IMR-90 (cell line): ENCODE measurements around the gene CCDC175. TPM values are rescaled to one million over a fixed set of nuclear protein-coding genes. Genes with fewer than 3 reads are reported as not detected.

Source experiments
- ATAC-seq: fragments of 200-7000 bp; cut with Tn5 transposase; 2 replicates; pipeline ENCODE4 v1.9.1; 2020; ENCODE audit warnings: low read depth, mild to moderate bottlenecking, moderate library complexity
- BruUV-seq: library from RNA; stranded (reverse); fragments of 400-500 nt; replicated peaks from 2 replicates; lab custom pipeline; 2021; lab: Mats Ljungman, UMichigan
- CTCF ChIA-PET: fragments of 300-600 bp; formaldehyde crosslinking; extraction: SDS; loops from one replicate; lab custom pipeline; 2021; ENCODE audit warnings: antibody characterized with exemption; lab: Yijun Ruan, JAX
- POLR2A ChIA-PET: fragments of 300-600 bp; sonication (Branson Sonifier 250); formaldehyde crosslinking; loops from one replicate; lab custom pipeline; 2022; ENCODE audit warnings: antibody characterized with exemption; ENCODE audit not compliant: unreplicated experiment; lab: Charles Lee
- DNase-seq: peaks from one replicate; pipeline ENCODE4 v3.0.0; 2013
- H2AFZ ChIP-seq: replicated peaks from 2 replicates; pipeline ENCODE3; 2013; ENCODE audit warnings: low read length, mild to moderate bottlenecking; ENCODE audit not compliant: poor library complexity
- H2AK5ac ChIP-seq: 2 replicates; pipeline ENCODE4 v1.6.1; 2013; ENCODE audit warnings: low read depth, low read length, inconsistent platforms
- H2AK9ac ChIP-seq: replicated peaks from 2 replicates; pipeline ENCODE3; 2013; ENCODE audit warnings: mild to moderate bottlenecking, low read depth, low read length, moderate library complexity; ENCODE audit not compliant: poor library complexity
- H2BK120ac ChIP-seq: 2 replicates; pipeline ENCODE4 v1.6.1; 2013; ENCODE audit warnings: low read depth, low read length, inconsistent platforms
- H2BK15ac ChIP-seq: 3 replicates; pipeline ENCODE4 v1.6.1; 2013; ENCODE audit warnings: low read depth, low read length, inconsistent platforms
- H2BK20ac ChIP-seq: 2 replicates; pipeline ENCODE4 v1.6.1; 2013; ENCODE audit warnings: low read depth, mild to moderate bottlenecking, inconsistent platforms, low read length, moderate library complexity
- H2BK5ac ChIP-seq: 2 replicates; pipeline ENCODE4 v1.6.1; 2013; ENCODE audit warnings: mild to moderate bottlenecking, low read depth, low read length, inconsistent platforms; ENCODE audit not compliant: poor library complexity, severe bottlenecking
- H3K14ac ChIP-seq: replicated peaks from 2 replicates; pipeline ENCODE4 v1.6.1; 2013; ENCODE audit warnings: low read depth, low read length, inconsistent platforms
- H3K18ac ChIP-seq: 2 replicates; pipeline ENCODE4 v1.6.1; 2013; ENCODE audit warnings: low read depth, low read length, control low read depth
- H3K23ac ChIP-seq: 2 replicates; pipeline ENCODE4 v1.6.1; 2013; ENCODE audit warnings: low read depth, low read length, inconsistent platforms
- H3K27ac ChIP-seq: 2 replicates; pipeline ENCODE4 v1.5.1; 2013; ENCODE audit warnings: mild to moderate bottlenecking, control low read depth, low read length; ENCODE audit not compliant: insufficient read depth
- H3K27me3 ChIP-seq: 2 replicates; pipeline ENCODE4 v1.6.1; 2013; ENCODE audit warnings: low read length; ENCODE audit not compliant: control insufficient read depth, insufficient read depth
- H3K36me3 ChIP-seq: 2 replicates; pipeline ENCODE4 v1.6.1; 2013; ENCODE audit warnings: low read length, mixed read lengths; ENCODE audit not compliant: control insufficient read depth, insufficient read depth
- H3K4ac ChIP-seq: 2 replicates; pipeline ENCODE4 v1.6.1; 2013; ENCODE audit warnings: low read depth, low read length, inconsistent platforms
- H3K4me1 ChIP-seq: 2 replicates; pipeline ENCODE4 v1.6.1; 2013; ENCODE audit warnings: low read length, mixed read lengths; ENCODE audit not compliant: control insufficient read depth, insufficient read depth
- H3K4me2 ChIP-seq: 2 replicates; pipeline ENCODE4 v1.6.1; 2013; ENCODE audit warnings: low read depth, mild to moderate bottlenecking, control low read depth, low read length, moderate library complexity
- H3K4me3 ChIP-seq: 2 replicates; pipeline ENCODE4 v1.5.1; 2013; ENCODE audit warnings: low read depth, mild to moderate bottlenecking, control low read depth, low read length, moderate library complexity; ENCODE audit not compliant: insufficient read depth
- H3K56ac ChIP-seq: 2 replicates; pipeline ENCODE4 v1.6.1; 2013; ENCODE audit warnings: low read length, inconsistent platforms; ENCODE audit not compliant: insufficient read depth; ENCODE audit errors: extremely low read depth
- H3K79me1 ChIP-seq, 2 experiments: 2 replicates each; pipeline ENCODE4 v1.6.1; 2013; ENCODE audit warnings: low read length in 2 of 2, inconsistent platforms in 1 of 2, low read depth in 1 of 2
- H3K9ac ChIP-seq: 2 replicates; pipeline ENCODE4 v1.6.1; 2013; ENCODE audit warnings: low read depth, low read length, control low read depth
- H3K9me1 ChIP-seq: 2 replicates; pipeline ENCODE4 v1.6.1; 2013; ENCODE audit warnings: low read length, inconsistent platforms; ENCODE audit not compliant: insufficient read depth
- H3K9me3 ChIP-seq: 2 replicates; pipeline ENCODE4 v1.6.1; 2013; ENCODE audit warnings: low read length; ENCODE audit not compliant: control insufficient read depth, insufficient read depth
- H4K20me1 ChIP-seq: 2 replicates; pipeline ENCODE4 v1.6.1; 2013; ENCODE audit warnings: low read length, inconsistent platforms; ENCODE audit not compliant: insufficient read depth
- H4K5ac ChIP-seq: 2 replicates; pipeline ENCODE4 v1.6.1; 2013; ENCODE audit warnings: mild to moderate bottlenecking, low read depth, low read length, control low read depth
- H4K8ac ChIP-seq, 2 experiments: 2 replicates each; pipeline ENCODE4 v1.6.1; 2013; ENCODE audit warnings: low read depth in 2 of 2, low read length in 2 of 2, control low read depth in 1 of 2, inconsistent platforms in 1 of 2
- H4K91ac ChIP-seq: 2 replicates; pipeline ENCODE4 v1.6.1; 2013; ENCODE audit warnings: low read depth, low read length, inconsistent platforms; ENCODE audit not compliant: insufficient read depth
- BHLHE40 ChIP-seq: fragments of 150-350 bp; IDR thresholded peaks from 2 replicates; pipeline ENCODE4 v1.6.1; 2016; ENCODE audit warnings: mild to moderate bottlenecking, low read depth, low read length
- CEBPB ChIP-seq: IDR thresholded peaks from 2 replicates; pipeline ENCODE4 v1.6.1; 2012; ENCODE audit warnings: low read depth, low read length, improper control_type of control experiment
- CHD1 ChIP-seq: IDR thresholded peaks from 2 replicates; pipeline ENCODE4 v1.6.1; 2012; ENCODE audit warnings: low read depth, low read length, improper control_type of control experiment
- CTCF ChIP-seq: conservative IDR thresholded peaks from 2 replicates; pipeline ENCODE4 v1.5.1; 2012; ENCODE audit warnings: mild to moderate bottlenecking, low read depth, low read length, improper control_type of control experiment
- ELK1 ChIP-seq: fragments of 150-350 bp; IDR thresholded peaks from 2 replicates; pipeline ENCODE4 v1.6.1; 2016; ENCODE audit warnings: low read depth, mild to moderate bottlenecking, low read length, moderate library complexity, borderline replicate concordance
- FOS ChIP-seq: fragments of 150-350 bp; IDR thresholded peaks from 2 replicates; pipeline ENCODE4 v1.6.1; 2016; ENCODE audit warnings: low read depth, low read length
- MAFK ChIP-seq: IDR thresholded peaks from 2 replicates; pipeline ENCODE4 v1.6.1; 2012; ENCODE audit warnings: low read depth, low read length, improper control_type of control experiment
- MAZ ChIP-seq: IDR thresholded peaks from 2 replicates; pipeline ENCODE4 v1.6.1; 2012; ENCODE audit warnings: low read depth, mild to moderate bottlenecking, low read length, improper control_type of control experiment, moderate library complexity, borderline replicate concordance
- MXI1 ChIP-seq: IDR thresholded peaks from 2 replicates; pipeline ENCODE4 v1.6.1; 2012; ENCODE audit warnings: low read depth, mild to moderate bottlenecking, low read length, moderate library complexity, borderline replicate concordance
- POLR2A ChIP-seq: IDR thresholded peaks from 2 replicates; pipeline ENCODE4 v1.6.1; 2012; ENCODE audit warnings: mild to moderate bottlenecking, low read depth, low read length
- RAD21 ChIP-seq: IDR thresholded peaks from 2 replicates; pipeline ENCODE4 v1.6.1; 2012; ENCODE audit warnings: low read length, improper control_type of control experiment
- RCOR1 ChIP-seq: IDR thresholded peaks from 2 replicates; pipeline ENCODE4 v1.6.1; 2012; ENCODE audit warnings: mild to moderate bottlenecking, low read length, improper control_type of control experiment; ENCODE audit not compliant: insufficient replicate concordance
- RFX5 ChIP-seq: IDR thresholded peaks from 2 replicates; pipeline ENCODE4 v1.8.0; 2012; ENCODE audit warnings: low read depth, mild to moderate bottlenecking, low read length, moderate library complexity
- SMC3 ChIP-seq: fragments of 150-350 bp; IDR thresholded peaks from 2 replicates; pipeline ENCODE4 v1.6.1; 2016; ENCODE audit warnings: low read depth, mild to moderate bottlenecking, antibody characterized with exemption, low read length, moderate library complexity
- USF2 ChIP-seq: fragments of 150-350 bp; IDR thresholded peaks from 2 replicates; pipeline ENCODE4 v1.6.1; 2017; ENCODE audit warnings: mild to moderate bottlenecking, antibody characterized with exemption, low read length, low read depth
- WGBS, 2 experiments: methylation state at CpG; one replicate each; pipeline versions ENCODE4 v1.1.5 to v1.1.7; 2013; ENCODE audit warnings: missing lambda C conversion rate in 2 of 2; ENCODE audit not compliant: insufficient read length in 1 of 2; ENCODE audit errors: extremely low coverage in 2 of 2; 5-methylcytosine and 5-hydroxymethylcytosine counted together
- dilution Hi-C: fragments of 300-500 bp; cut with HindIII; formaldehyde crosslinking; loops from one replicate; pipeline ENCODE4 v1.14.3; 2018; ENCODE audit warnings: low sequenced_read_pairs; ENCODE audit not compliant: unreplicated experiment
- in situ Hi-C: fragments of 300-500 bp; cut with MboI; formaldehyde crosslinking; loops from 3 replicates; pipeline ENCODE4 v1.14.3; 2019; ENCODE audit warnings: low sequenced_read_pairs, inconsistent platforms, mixed read lengths
- intact Hi-C: fragments of 100-400 bp; cut with micrococcal nuclease; formaldehyde crosslinking; loops from 2 replicates; pipeline ENCODE4 v1.10.0; 2022
- polyA plus RNA-seq, 3 experiments: library from polyadenylated mRNA; depleted of rRNA; stranded (reverse); fragments of >200 nt; gene quantifications; 2 replicates each; pipeline ENCODE4 v1.2.3, GENCODE V29; 2012; ENCODE audit warnings: low replicate concordance in 1 of 3
- total RNA-seq: library from RNA; depleted of rRNA; stranded (reverse); fragments of >200 nt; gene quantifications from 2 replicates; pipeline ENCODE4 v1.2.3, GENCODE V29; 2012

The CCDC175 gene
- total and polyA plus RNA-seq, 2 of the 4 experiments (the other 2 are of a cell fraction) = not detected

- no peak overlapping the region for H3K4ac ChIP-seq
- H3K14ac ChIP-seq = no peak overlapping the region
- ATAC-seq (no peak), DNase-seq (no peak)
- H4K91ac ChIP-seq = no peak overlapping the region
- H3K4me1 ChIP-seq = no peaks in the 10 kb centered on the region
- H3K56ac ChIP-seq = no peak overlapping the region
- H2BK5ac ChIP-seq = no peak overlapping the region
- no peak overlapping the region for H2AK5ac ChIP-seq
- no peak overlapping the region for H2AK9ac ChIP-seq
- no peak overlapping the region for H2BK120ac ChIP-seq
- no peak overlapping the region for H3K18ac ChIP-seq
- H3K4me3 ChIP-seq = no peak overlapping the region
- H3K23ac ChIP-seq = no peak overlapping the region
- no peak overlapping the region for H2AFZ ChIP-seq
- no peak overlapping the region for H3K27ac ChIP-seq
- no CpG with 5 or more reads among the region's 7 CpGs for WGBS, 2 experiments
- no peak overlapping the region for H3K4me2 ChIP-seq
- H4K8ac ChIP-seq = no peak overlapping the region
- H3K27me3 ChIP-seq = no peaks in the 10 kb centered on the region
- no peak overlapping the region for H2BK15ac ChIP-seq
- H2BK20ac ChIP-seq = no peak overlapping the region
- no peak for TF ChIP-seq USF2
- TF ChIP-seq ELK1 = no peak
- TF ChIP-seq MAZ = no peak
- no peak for TF ChIP-seq RCOR1
- TF ChIP-seq CHD1 = no peak
- no peak for TF ChIP-seq MAFK
- no peak for TF ChIP-seq CEBPB
- TF ChIP-seq POLR2A = no peak
- TF ChIP-seq MXI1 = no peak
- TF ChIP-seq RFX5 = no peak
- TF ChIP-seq RAD21 = no peak
- no peak for TF ChIP-seq BHLHE40
- TF ChIP-seq FOS = no peak
- no peak for TF ChIP-seq CTCF
- TF ChIP-seq SMC3 = no peak
- ChIA-PET CTCF (interaction anchor here (0.5 to 0.6 kb wide), 2 partner anchors 209 to 589 kb away, joined by 3 read pairs; no protein-coding TSS in a partner anchor), POLR2A (no interaction called here)
- H3K9me3 ChIP-seq = no peaks in the 10 kb centered on the region
- dilution Hi-C loops = no loop called here
- intact Hi-C loops = no loop called here
- no peaks in the 10 kb centered on the region for H4K20me1 ChIP-seq
- in situ Hi-C loops = no loop called here
- H3K36me3 ChIP-seq = no peaks in the 10 kb centered on the region
- no TSS peak for BruUV-seq
- H3K79me1 ChIP-seq = no peaks in the 10 kb centered on the region
- no peaks in the 10 kb centered on the region for H3K9me1 ChIP-seq
- H3K9ac ChIP-seq = no peak overlapping the region
- H4K5ac ChIP-seq = no peak overlapping the region
These were observed 32.7 kb downstream of the CCDC175 start for GRCh38 chr14:59543873-59544272.
